Immature natural killer cell (primary cell): ENCODE results near the gene BLVRA. TPM values are rescaled to one million over a fixed set of nuclear protein-coding genes. Genes with fewer than 3 reads are reported as not detected.

Source experiments
- DNase-seq, 3 donors: peaks; one replicate each; pipeline ENCODE4 v3.0.0; 2022; ENCODE audit warnings: mixed read lengths in 1 of 3
- H3K27ac Mint-ChIP-seq, 6 donors: one replicate each; pipeline ENCODE4 v1.8.0; 2020; ENCODE audit warnings: mixed read lengths in 6 of 6, mild to moderate bottlenecking in 5 of 6, inconsistent platforms in 4 of 6, moderate library complexity in 3 of 6
- H3K27me3 Mint-ChIP-seq, 3 donors: one replicate each; pipeline ENCODE4 v1.8.0; 2020 to 2021; ENCODE audit warnings: low read depth in 3 of 3, mild to moderate bottlenecking in 3 of 3, mixed read lengths in 3 of 3, moderate library complexity in 3 of 3, inconsistent platforms in 1 of 3
- H3K36me3 Mint-ChIP-seq, 3 donors: one replicate each; pipeline ENCODE4 v1.8.0; 2020; ENCODE audit warnings: mixed read lengths in 3 of 3, inconsistent platforms in 2 of 3, mild to moderate bottlenecking in 2 of 3
- H3K4me1 Mint-ChIP-seq, 2 donors: one replicate each; pipeline ENCODE4 v1.8.0; 2020; ENCODE audit warnings: inconsistent platforms in 2 of 2, mild to moderate bottlenecking in 2 of 2, mixed read lengths in 2 of 2, moderate library complexity in 1 of 2
- H3K4me3 Mint-ChIP-seq, 5 donors: one replicate each; pipeline ENCODE4 v1.8.0; 2020; ENCODE audit warnings: mild to moderate bottlenecking in 5 of 5, mixed read lengths in 5 of 5, inconsistent platforms in 3 of 5, moderate library complexity in 3 of 5
- H3K9me3 Mint-ChIP-seq, 6 donors: one replicate each; pipeline ENCODE4 v1.8.0; 2020; ENCODE audit warnings: mild to moderate bottlenecking in 6 of 6, mixed read lengths in 6 of 6, inconsistent platforms in 4 of 6, moderate library complexity in 3 of 6
- polyA plus RNA-seq, 3 donors: library from polyadenylated mRNA; unstranded; fragments of 300-500 nt; fragmentation: Illumina TruSeq; gene quantifications; one replicate each; pipeline ENCODE4 v1.2.3, GENCODE V29; 2021

Gene BLVRA
- polyA plus RNA-seq, 3 donors from 2014 or later = 51.0 to 72.3 (median 51.0) TPM

- DNase-seq = no peak
- Mint-ChIP-seq H3K4me1 (peaks cover 18 to 24% of the 10 kb centered on the region in 2 donors), H3K9me3 (no peaks in the 10 kb centered on the region), H3K4me3 (peak overlapping the region; percentile 62 to 86 (median 81)), H3K27me3 (peaks cover 2 to 4% (median 4%) of the 10 kb centered on the region in 3 donors), H3K36me3 (no peaks in the 10 kb centered on the region), H3K27ac (peak overlapping the region in 3 of 6 donors; percentile 42 to 77 (median 73))
These were observed 2.0 kb upstream of the BLVRA start for GRCh38 chr7:43756368-43757072.

GRCh38 chr7:43757073-43757720 lies 1.3 kb upstream of the BLVRA start:
- Mint-ChIP-seq H3K9me3 (no peaks in the 10 kb centered on the region), H3K4me1 (peaks cover 18 to 24% of the 10 kb centered on the region in 2 donors), H3K36me3 (no peaks in the 10 kb centered on the region), H3K27me3 (peaks cover 2 to 4% (median 4%) of the 10 kb centered on the region in 3 donors), H3K27ac (peak overlapping the region in 5 of 6 donors; percentile 42 to 82 (median 73)), H3K4me3 (peak overlapping the region; percentile 62 to 86 (median 81))
- DNase-seq = no peak

GRCh38 chr7:43758822-43759683 lies 573 bp downstream of the BLVRA start:
- peak; percentile 67 for DNase-seq
- Mint-ChIP-seq H3K36me3 (no peaks in the 10 kb centered on the region), H3K4me3 (peak overlapping the region; percentile 88 to 93 (median 90)), H3K27ac (peak overlapping the region in 5 of 6 donors; percentile 68 to 90 (median 89)), H3K27me3 (peaks cover 2 to 4% (median 2%) of the 10 kb centered on the region in 3 donors), H3K9me3 (no peaks in the 10 kb centered on the region), H3K4me1 (peaks cover 21 to 26% of the 10 kb centered on the region in 2 donors)

GRCh38 chr7:43760861-43761260 lies 2.4 kb downstream of the BLVRA start:
- Mint-ChIP-seq H3K4me1 (peaks cover 28 to 36% of the 10 kb centered on the region in 2 donors), H3K27me3 (peaks cover 2 to 4% (median 2%) of the 10 kb centered on the region in 3 donors), H3K36me3 (no peaks in the 10 kb centered on the region), H3K4me3 (no peak overlapping the region), H3K27ac (no peak overlapping the region), H3K9me3 (no peaks in the 10 kb centered on the region)
- no peak for DNase-seq

GRCh38 chr7:43761382-43761781 lies 2.9 kb downstream of the BLVRA start:
- no peak overlapping the region for H3K27ac Mint-ChIP-seq
- H3K4me3 Mint-ChIP-seq = no peak overlapping the region
- H3K4me1 Mint-ChIP-seq = peaks cover 28 to 36% of the 10 kb centered on the region in 2 donors

GRCh38 chr7:43761938-43762692 lies 3.6 kb downstream of the BLVRA start:
- Mint-ChIP-seq H3K4me3 (no peak overlapping the region), H3K9me3 (no peaks in the 10 kb centered on the region)

More at GRCh38 chr7:43761382-43761781, 2.9 kb downstream of the BLVRA start:
- Mint-ChIP-seq H3K9me3 (no peaks in the 10 kb centered on the region), H3K27me3 (peaks cover 2 to 4% (median 2%) of the 10 kb centered on the region in 3 donors), H3K36me3 (no peaks in the 10 kb centered on the region)
- DNase-seq = no peak

GRCh38 chr7:43763183-43763582 lies 4.7 kb downstream of the BLVRA start:
- Mint-ChIP-seq H3K36me3 (no peaks in the 10 kb centered on the region), H3K27me3 (peaks cover 0 to 3% (median 2%) of the 10 kb centered on the region in 3 donors), H3K4me3 (no peak overlapping the region), H3K4me1 (peaks cover 18 to 26% of the 10 kb centered on the region in 2 donors), H3K27ac (no peak overlapping the region), H3K9me3 (no peaks in the 10 kb centered on the region)
- DNase-seq = no peak

More at GRCh38 chr7:43761938-43762692, 3.6 kb downstream of the BLVRA start:
- DNase-seq = no peak
- Mint-ChIP-seq H3K36me3 (no peaks in the 10 kb centered on the region), H3K27me3 (peaks cover 2 to 4% (median 2%) of the 10 kb centered on the region in 3 donors), H3K4me1 (peaks cover 27 to 36% of the 10 kb centered on the region in 2 donors), H3K27ac (no peak overlapping the region)

- H3K4me3 Mint-ChIP-seq = no peak overlapping the region
- H3K9me3 Mint-ChIP-seq = no peaks in the 10 kb centered on the region
- no peak overlapping the region for H3K27ac Mint-ChIP-seq
- H3K27me3 Mint-ChIP-seq = peaks cover 0 to 2% (median 0%) of the 10 kb centered on the region in 3 donors
- DNase-seq = no peak
- peaks cover 18 to 24% of the 10 kb centered on the region in 2 donors for H3K4me1 Mint-ChIP-seq
- no peaks in the 10 kb centered on the region for H3K36me3 Mint-ChIP-seq
These were observed 5.7 kb downstream of the BLVRA start for GRCh38 chr7:43764039-43764761.

- Mint-ChIP-seq H3K27ac (peak overlapping the region in 1 of 6 donors; percentile 21), H3K4me3 (no peak overlapping the region), H3K36me3 (no peaks in the 10 kb centered on the region), H3K9me3 (no peaks in the 10 kb centered on the region), H3K27me3 (no peaks in the 10 kb centered on the region), H3K4me1 (peaks cover 13 to 16% of the 10 kb centered on the region in 2 donors)
- no peak for DNase-seq
These were observed 6.5 kb downstream of the BLVRA start for GRCh38 chr7:43764807-43765491.

GRCh38 chr7:43766564-43766963 lies 8.1 kb downstream of the BLVRA start:
- Mint-ChIP-seq H3K4me1 (peaks cover 10 to 11% of the 10 kb centered on the region in 2 donors), H3K27me3 (no peaks in the 10 kb centered on the region)

GRCh38 chr7:43767311-43767710 lies 8.8 kb downstream of the BLVRA start:
- no peaks in the 10 kb centered on the region for H3K9me3 Mint-ChIP-seq
- H3K27me3 Mint-ChIP-seq = no peaks in the 10 kb centered on the region
- no peak overlapping the region for H3K27ac Mint-ChIP-seq
- DNase-seq = no peak
- H3K4me1 Mint-ChIP-seq = peaks cover 10 to 11% of the 10 kb centered on the region in 2 donors
- no peak overlapping the region for H3K4me3 Mint-ChIP-seq
- peaks cover under 1 to 8% (median 8%) of the 10 kb centered on the region in 3 donors for H3K36me3 Mint-ChIP-seq

More at GRCh38 chr7:43766564-43766963, 8.1 kb downstream of the BLVRA start:
- Mint-ChIP-seq H3K9me3 (no peaks in the 10 kb centered on the region), H3K4me3 (no peak overlapping the region), H3K27ac (no peak overlapping the region), H3K36me3 (peaks cover 0 to 3% (median 2%) of the 10 kb centered on the region in 3 donors)
- DNase-seq = no peak
